WERI-Rb-1 (cell line): Measurements from ENCODE around the gene SOCS7.

Source experiments
- DNase-seq: peaks from one replicate; pipeline ENCODE4 v3.0.0-alpha.2; 2020
- H3K27ac ChIP-seq: fragments of 250-450 bp; sonication (Bioruptor Pico); 2 replicates; pipeline ENCODE4 v1.5.1; 2020; ENCODE audit warnings: mild to moderate bottlenecking, moderate library complexity
- H3K27me3 ChIP-seq: fragments of 250-450 bp; sonication (Bioruptor Pico); 2 replicates; pipeline ENCODE4 v1.5.1; 2021; ENCODE audit warnings: mild to moderate bottlenecking, low read depth, moderate library complexity; ENCODE audit not compliant: insufficient read depth, severe bottlenecking
- H3K36me3 ChIP-seq: fragments of 250-450 bp; sonication (Bioruptor Pico); 2 replicates; pipeline ENCODE4 v1.5.1; 2020; ENCODE audit warnings: mild to moderate bottlenecking, moderate library complexity
- H3K4me3 ChIP-seq: 2 replicates; pipeline ENCODE4 v1.5.1; 2011; ENCODE audit warnings: low read depth, mild to moderate bottlenecking, control low read depth, low read length
- H3K9me3 ChIP-seq: fragments of 250-450 bp; sonication (Bioruptor Pico); 2 replicates; pipeline ENCODE4 v1.5.1; 2021; ENCODE audit warnings: mild to moderate bottlenecking, moderate library complexity; ENCODE audit not compliant: severe bottlenecking
- CTCF ChIP-seq: IDR thresholded peaks from 2 replicates; pipeline ENCODE4 v1.5.1; 2011; ENCODE audit warnings: low read depth, mild to moderate bottlenecking, control low read depth, inconsistent platforms, low read length

The SOCS7 gene

GRCh38 chr17:38429476-38430100, 77.9 kb downstream of the SOCS7 start:
- no peaks in the 10 kb centered on the region for H3K36me3 ChIP-seq
- H3K9me3 ChIP-seq, result no peaks in the 10 kb centered on the region
- H3K27ac ChIP-seq, result no peak overlapping the region
- no peak overlapping the region for H3K4me3 ChIP-seq
- H3K27me3 ChIP-seq, result no peaks in the 10 kb centered on the region
- TF ChIP-seq CTCF, result no peak
- DNase-seq, result no peak

- H3K36me3 ChIP-seq, result no peaks in the 10 kb centered on the region
- H3K27me3 ChIP-seq, result no peaks in the 10 kb centered on the region
- no peak for TF ChIP-seq CTCF
- H3K9me3 ChIP-seq, result no peaks in the 10 kb centered on the region
- H3K4me3 ChIP-seq, result no peak overlapping the region
- H3K27ac ChIP-seq, result no peak overlapping the region
- no peak for DNase-seq
Measured at GRCh38 chr17:38430316-38430715, 78.7 kb downstream of the SOCS7 start.

GRCh38 chr17:38430822-38431221, 79.2 kb downstream of the SOCS7 start:
- H3K27ac ChIP-seq, result no peak overlapping the region
- DNase-seq, result no peak
- no peaks in the 10 kb centered on the region for H3K27me3 ChIP-seq
- H3K4me3 ChIP-seq, result no peak overlapping the region
- no peaks in the 10 kb centered on the region for H3K9me3 ChIP-seq
- H3K36me3 ChIP-seq, result no peaks in the 10 kb centered on the region
- no peak for TF ChIP-seq CTCF

- H3K27me3 ChIP-seq, result no peaks in the 10 kb centered on the region
- H3K27ac ChIP-seq, result no peak overlapping the region
- H3K36me3 ChIP-seq, result no peaks in the 10 kb centered on the region
- no peaks in the 10 kb centered on the region for H3K9me3 ChIP-seq
- DNase-seq, result no peak
- no peak overlapping the region for H3K4me3 ChIP-seq
- no peak for TF ChIP-seq CTCF
Measured at GRCh38 chr17:38431346-38432145, 79.9 kb downstream of the SOCS7 start.

- no peaks in the 10 kb centered on the region for H3K9me3 ChIP-seq
- no peaks in the 10 kb centered on the region for H3K27me3 ChIP-seq
- H3K27ac ChIP-seq, result no peak overlapping the region
- DNase-seq, result no peak
- no peak for TF ChIP-seq CTCF
- H3K4me3 ChIP-seq, result no peak overlapping the region
- H3K36me3 ChIP-seq, result no peaks in the 10 kb centered on the region
Measured at GRCh38 chr17:38434178-38434665, 82.6 kb downstream of the SOCS7 start.
